Measurements from ENCODE around the gene ZNF584.

Gene ZNF584

GRCh38 chr19:58380662-58381459 lies 27.6 kb upstream of the ZNF584 start, which contains the start of gene ZNF837:
Gene ZNF837, minus strand, starts transcription at chr19:58381030. Its CDS starts 11,698 bp downstream, at chr19:58369332.
- Mint-ChIP-seq H3K9me3 (no peaks in the 10 kb centered on the region), H3K27me3 (no peaks in the 10 kb centered on the region), H3K4me3 (peak within 1 kb of the TSS; percentile 82), H3K27ac (peak within 1 kb of the TSS; percentile 93), H3K36me3 (ENCODE audit: low read depth) (peaks cover 8% of the 10 kb centered on the region), H3K4me1 (ENCODE audit: low read depth) (peaks cover 28% of the 10 kb centered on the region)
- peak; percentile 97 for DNase-seq

- Mint-ChIP-seq H3K27ac (peak overlapping the region; percentile 93), H3K4me1 (ENCODE audit: low read depth) (peaks cover 31% of the 10 kb centered on the region), H3K27me3 (no peaks in the 10 kb centered on the region), H3K9me3 (no peaks in the 10 kb centered on the region), H3K36me3 (ENCODE audit: low read depth) (peaks cover 13% of the 10 kb centered on the region), H3K4me3 (peak overlapping the region; percentile 82)
- no peak for DNase-seq
Observed at GRCh38 chr19:58381460-58382212, 26.8 kb upstream of the ZNF584 start.

DNA sequence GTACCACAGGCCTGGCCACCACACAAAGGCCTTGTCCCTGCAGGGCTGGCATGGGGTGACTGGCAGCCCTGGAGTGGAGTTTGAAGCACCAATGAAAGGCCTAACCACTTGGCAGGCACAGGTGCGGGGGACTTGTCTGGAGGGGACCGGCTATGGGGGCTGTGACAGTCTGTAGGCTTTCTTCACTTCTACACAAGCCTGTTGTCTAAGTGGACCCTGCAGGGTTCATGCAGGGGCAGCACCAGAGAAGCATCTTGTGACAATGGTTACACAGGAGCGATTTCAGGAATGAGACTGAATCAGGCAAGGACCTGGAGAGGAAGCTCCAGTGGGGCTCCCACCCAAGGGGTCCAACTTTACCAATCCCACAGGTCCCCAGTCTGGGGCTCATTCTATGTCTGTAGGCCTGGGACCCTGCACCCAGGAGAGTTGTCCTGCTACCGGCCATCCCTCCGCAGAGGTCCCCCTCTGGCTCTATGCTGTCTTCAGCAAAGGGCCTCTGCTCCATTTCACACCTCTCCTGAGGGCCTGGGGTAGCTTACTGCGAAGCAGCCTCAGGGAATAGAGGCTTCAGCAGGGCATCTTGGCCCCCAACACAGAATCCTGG lies 25.3 kb upstream of the ZNF584 start:
- peaks cover 28% of the 10 kb centered on the region for H3K36me3 Mint-ChIP-seq (ENCODE audit: low read depth)
- no peaks in the 10 kb centered on the region for H3K27me3 Mint-ChIP-seq
- no peak overlapping the region for H3K27ac Mint-ChIP-seq
- H3K4me1 Mint-ChIP-seq (ENCODE audit: low read depth), result peaks cover 36% of the 10 kb centered on the region
- peak overlapping the region; percentile 82 for H3K4me3 Mint-ChIP-seq
- DNase-seq, result no peak
- H3K9me3 Mint-ChIP-seq, result no peaks in the 10 kb centered on the region

- H3K27me3 Mint-ChIP-seq, result no peaks in the 10 kb centered on the region
- no peak for DNase-seq
- H3K4me3 Mint-ChIP-seq, result peak overlapping the region; percentile 97
- H3K36me3 Mint-ChIP-seq (ENCODE audit: low read depth), result peaks cover 46% of the 10 kb centered on the region
- H3K27ac Mint-ChIP-seq, result peak overlapping the region; percentile 99
- peaks cover 43% of the 10 kb centered on the region for H3K4me1 Mint-ChIP-seq (ENCODE audit: low read depth)
- H3K9me3 Mint-ChIP-seq, result no peaks in the 10 kb centered on the region
Observed at GRCh38 chr19:58385313-58385890, 23.0 kb upstream of the ZNF584 start.

DNA sequence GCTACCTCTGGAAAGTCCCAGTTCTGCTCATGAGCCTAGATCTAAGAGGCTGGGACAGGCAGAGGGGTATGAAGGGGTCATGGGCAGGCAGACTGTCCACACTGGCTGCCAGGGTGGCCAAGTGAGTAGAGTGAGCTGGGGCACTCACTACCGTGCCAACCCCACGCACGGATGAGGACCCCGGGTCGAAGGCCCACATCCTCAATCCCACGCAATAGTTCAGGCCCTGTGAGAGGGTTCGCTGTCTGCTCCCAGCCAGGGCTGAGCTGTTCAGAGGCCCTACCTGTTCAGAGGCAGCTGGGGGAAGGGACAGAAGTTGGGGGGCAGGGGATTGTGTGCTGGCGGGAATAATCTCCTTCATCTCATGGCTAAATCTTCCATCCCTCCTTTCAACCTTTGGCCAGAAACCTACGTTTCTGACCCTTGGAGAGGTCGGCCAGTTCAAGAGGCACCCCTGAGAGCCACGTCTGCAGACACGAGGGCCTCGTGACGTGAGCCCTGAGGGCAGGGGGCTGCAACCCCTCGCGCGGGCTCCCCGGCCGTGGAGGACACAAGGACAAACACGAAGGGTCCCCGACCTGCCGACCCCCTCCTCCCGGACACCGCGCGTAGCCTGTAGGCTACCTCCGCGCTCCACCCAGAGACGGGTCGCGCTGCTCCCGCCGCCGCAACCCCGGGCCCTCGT lies 22.4 kb upstream of the ZNF584 start:
- peak; percentile 74 for DNase-seq
- H3K9me3 Mint-ChIP-seq, result no peaks in the 10 kb centered on the region
- H3K36me3 Mint-ChIP-seq (ENCODE audit: low read depth), result peaks cover 51% of the 10 kb centered on the region
- H3K27ac Mint-ChIP-seq, result peak overlapping the region; percentile 99
- H3K4me1 Mint-ChIP-seq (ENCODE audit: low read depth), result peaks cover 49% of the 10 kb centered on the region
- peak overlapping the region; percentile 97 for H3K4me3 Mint-ChIP-seq
- no peaks in the 10 kb centered on the region for H3K27me3 Mint-ChIP-seq

GRCh38 chr19:58386576-58387337 lies 21.7 kb upstream of the ZNF584 start, which contains the start of gene RPS5:
Gene RPS5, plus strand, starts transcription at chr19:58387269. Its CDS starts 869 bp downstream, at chr19:58388138.
- peaks cover 46% of the 10 kb centered on the region for H3K4me1 Mint-ChIP-seq (ENCODE audit: low read depth)
- H3K4me3 Mint-ChIP-seq, result peak within 1 kb of the TSS; percentile 97
- peak within 1 kb of the TSS; percentile 99 for H3K27ac Mint-ChIP-seq
- peaks cover 55% of the 10 kb centered on the region for H3K36me3 Mint-ChIP-seq (ENCODE audit: low read depth)
- no peaks in the 10 kb centered on the region for H3K9me3 Mint-ChIP-seq
- peak; percentile 95 for DNase-seq
- no peaks in the 10 kb centered on the region for H3K27me3 Mint-ChIP-seq

- no peaks in the 10 kb centered on the region for H3K9me3 Mint-ChIP-seq
Observed at GRCh38 chr19:58387338-58388174, 20.9 kb upstream of the ZNF584 start.

DNA sequence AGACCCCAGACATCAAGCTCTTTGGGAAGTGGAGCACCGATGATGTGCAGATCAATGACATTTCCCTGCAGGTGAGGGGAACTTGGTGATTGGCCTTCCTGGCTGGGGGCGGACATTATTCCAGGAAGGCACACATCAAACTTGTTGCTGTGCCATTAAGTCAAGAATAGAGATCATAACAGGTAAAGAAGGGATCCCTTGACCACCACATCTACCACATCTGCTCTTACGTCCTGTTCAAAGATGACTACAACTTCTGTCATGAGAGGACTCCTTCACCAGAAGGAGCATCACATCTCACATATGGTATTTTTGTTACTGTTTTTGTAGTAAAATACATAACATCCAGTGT lies 20.3 kb upstream of the ZNF584 start:
- peaks cover 47% of the 10 kb centered on the region for H3K4me1 Mint-ChIP-seq (ENCODE audit: low read depth)
- H3K36me3 Mint-ChIP-seq (ENCODE audit: low read depth), result peaks cover 68% of the 10 kb centered on the region
- no peaks in the 10 kb centered on the region for H3K27me3 Mint-ChIP-seq
- DNase-seq, result no peak
- H3K27ac Mint-ChIP-seq, result peak overlapping the region; percentile 99
- H3K9me3 Mint-ChIP-seq, result no peaks in the 10 kb centered on the region
- H3K4me3 Mint-ChIP-seq, result peak overlapping the region; percentile 97

More at GRCh38 chr19:58387338-58388174, 20.9 kb upstream of the ZNF584 start:
- no peaks in the 10 kb centered on the region for H3K27me3 Mint-ChIP-seq
- DNase-seq, result peak; percentile 45
- peaks cover 44% of the 10 kb centered on the region for H3K4me1 Mint-ChIP-seq (ENCODE audit: low read depth)
- H3K36me3 Mint-ChIP-seq (ENCODE audit: low read depth), result peaks cover 62% of the 10 kb centered on the region
- H3K4me3 Mint-ChIP-seq, result peak overlapping the region; percentile 97
- H3K27ac Mint-ChIP-seq, result peak overlapping the region; percentile 99

DNA sequence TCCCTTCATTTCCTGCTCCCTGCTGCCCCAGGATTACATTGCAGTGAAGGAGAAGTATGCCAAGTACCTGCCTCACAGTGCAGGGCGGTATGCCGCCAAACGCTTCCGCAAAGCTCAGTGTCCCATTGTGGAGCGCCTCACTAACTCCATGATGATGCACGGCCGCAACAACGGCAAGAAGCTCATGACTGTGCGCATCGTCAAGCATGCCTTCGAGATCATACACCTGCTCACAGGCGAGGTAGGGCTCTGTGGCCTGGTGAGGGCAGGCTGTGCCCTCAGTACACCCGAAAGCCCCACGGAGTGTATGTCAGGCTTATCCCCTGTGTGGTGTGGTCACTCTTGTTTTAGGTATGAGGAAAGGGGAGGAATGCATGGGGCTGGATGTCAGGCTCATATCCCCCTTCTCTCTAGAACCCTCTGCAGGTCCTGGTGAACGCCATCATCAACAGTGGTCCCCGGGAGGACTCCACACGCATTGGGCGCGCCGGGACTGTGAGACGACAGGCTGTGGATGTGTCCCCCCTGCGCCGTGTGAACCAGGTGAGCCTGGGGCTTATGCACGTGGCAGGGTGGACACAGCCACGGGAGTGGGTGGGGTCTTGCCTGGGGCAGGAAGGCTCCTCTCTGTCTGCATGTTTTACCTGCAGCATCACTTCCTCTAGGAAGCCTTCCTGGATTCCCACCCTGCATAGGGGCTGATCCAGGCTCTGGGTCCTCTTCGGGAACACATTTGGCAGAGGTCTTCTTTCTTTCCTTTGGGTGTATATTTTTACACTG lies 15.3 kb upstream of the ZNF584 start:
- H3K27me3 Mint-ChIP-seq, result peaks cover 13% of the 10 kb centered on the region
- H3K27ac Mint-ChIP-seq, result peak overlapping the region; percentile 13
- no peak for DNase-seq
- no peak overlapping the region for H3K4me3 Mint-ChIP-seq
- H3K36me3 Mint-ChIP-seq (ENCODE audit: low read depth), result peaks cover 78% of the 10 kb centered on the region
- H3K4me1 Mint-ChIP-seq (ENCODE audit: low read depth), result peaks cover 50% of the 10 kb centered on the region
- no peaks in the 10 kb centered on the region for H3K9me3 Mint-ChIP-seq

GRCh38 chr19:58393725-58394033 lies 14.8 kb upstream of the ZNF584 start:
- H3K27me3 Mint-ChIP-seq, result peaks cover 13% of the 10 kb centered on the region
- peaks cover 45% of the 10 kb centered on the region for H3K4me1 Mint-ChIP-seq (ENCODE audit: low read depth)
- H3K36me3 Mint-ChIP-seq (ENCODE audit: low read depth), result peaks cover 72% of the 10 kb centered on the region
- no peak overlapping the region for H3K4me3 Mint-ChIP-seq
- no peak overlapping the region for H3K27ac Mint-ChIP-seq
- DNase-seq, result no peak
- no peaks in the 10 kb centered on the region for H3K9me3 Mint-ChIP-seq

GRCh38 chr19:58394821-58395219 lies 13.6 kb upstream of the ZNF584 start:
- Mint-ChIP-seq H3K9me3 (no peaks in the 10 kb centered on the region), H3K36me3 (ENCODE audit: low read depth) (peaks cover 62% of the 10 kb centered on the region)

DNA sequence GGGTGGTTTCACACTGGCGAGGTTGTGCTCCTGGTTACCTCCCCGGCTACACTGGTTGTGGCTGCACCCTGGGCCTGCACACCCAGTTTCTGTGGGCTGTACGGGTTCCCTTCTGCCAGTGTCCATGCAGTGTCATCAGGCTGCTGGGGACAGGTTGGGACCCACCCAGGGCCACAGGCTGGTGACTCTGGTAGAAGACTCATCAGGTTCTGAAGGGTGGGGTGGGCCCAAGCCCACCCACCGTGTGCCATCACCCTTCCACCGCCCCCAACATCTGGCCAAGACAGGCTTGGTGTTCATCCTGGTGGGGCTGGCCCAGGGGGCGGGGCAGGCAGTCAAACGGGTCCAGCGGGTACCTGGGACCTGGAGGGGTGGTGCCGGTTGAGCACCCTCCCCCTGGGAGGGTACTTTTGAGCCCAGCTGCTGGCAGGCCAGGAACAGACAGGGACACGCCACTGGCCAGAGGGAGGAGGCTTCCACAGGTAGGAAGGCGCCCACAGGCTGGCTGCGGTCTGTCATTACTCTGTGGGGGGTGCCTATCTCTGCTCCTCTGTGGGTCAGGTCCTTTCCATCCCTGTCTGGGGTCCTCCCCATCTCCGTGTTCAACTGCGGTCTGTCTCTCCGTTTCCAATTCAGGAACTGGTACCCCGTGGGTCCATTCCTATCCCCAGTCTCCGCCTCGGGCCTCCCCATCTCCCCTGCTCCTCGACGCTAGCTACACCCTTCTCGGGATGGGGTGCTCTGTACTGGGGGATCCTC lies 13.1 kb upstream of the ZNF584 start, which contains the start of gene RNF225:
TSS of gene RNF225 (plus strand) at position 437 of the 759 bp plus-strand sequence. CDS start 434 bp downstream, outside the sequence.
- no peaks in the 10 kb centered on the region for H3K9me3 Mint-ChIP-seq
- peaks cover 35% of the 10 kb centered on the region for H3K4me1 Mint-ChIP-seq (ENCODE audit: low read depth)
- no peak within 1 kb of the TSS for H3K4me3 Mint-ChIP-seq
- peak within 1 kb of the TSS; percentile 31 for H3K27ac Mint-ChIP-seq
- peaks cover 13% of the 10 kb centered on the region for H3K27me3 Mint-ChIP-seq
- H3K36me3 Mint-ChIP-seq (ENCODE audit: low read depth), result peaks cover 56% of the 10 kb centered on the region
- DNase-seq, result peak; percentile 67

More at GRCh38 chr19:58394821-58395219, 13.6 kb upstream of the ZNF584 start:
- no peak overlapping the region for H3K4me3 Mint-ChIP-seq
- no peak for DNase-seq
- peak overlapping the region; percentile 31 for H3K27ac Mint-ChIP-seq
- H3K4me1 Mint-ChIP-seq (ENCODE audit: low read depth), result peaks cover 38% of the 10 kb centered on the region
- H3K27me3 Mint-ChIP-seq, result peaks cover 13% of the 10 kb centered on the region

Measured in activated T-cell treated with anti-CD3 and anti-CD28 coated beads, Interleukin-2, amount 50 U/mL, for 24 hours (primary cell).